Panc1 (cell line): ENCODE data around the gene SH3BP4. TPM values are rescaled to one million over a fixed set of nuclear protein-coding genes. Genes with fewer than 3 reads are reported as not detected.

Source experiments
- ATAC-seq: fragments of 200-7000 bp; cut with Tn5 transposase; 2 replicates; pipeline ENCODE4 v1.9.1; 2020; ENCODE audit warnings: mild to moderate bottlenecking, moderate library complexity
- BruUV-seq: library from RNA; stranded (reverse); fragments of 400-500 nt; replicated peaks from 2 replicates; lab custom pipeline; 2021; lab: Mats Ljungman, UMichigan
- CTCF ChIA-PET: fragments of 300-600 bp; sonication (Branson Sonifier 250); formaldehyde crosslinking; loops from one replicate; lab custom pipeline; 2022; ENCODE audit warnings: antibody characterized with exemption; lab: Charles Lee
- POLR2A ChIA-PET: fragments of 300-600 bp; sonication (Branson Sonifier 250); formaldehyde crosslinking; loops from one replicate; lab custom pipeline; 2022; ENCODE audit warnings: antibody characterized with exemption; lab: Charles Lee
- DNase-seq: peaks from one replicate; pipeline ENCODE4 v3.0.0-alpha.2; 2010; ENCODE audit warnings: low read depth, low spot score
- H3K27ac ChIP-seq: 2 replicates; pipeline ENCODE4 v1.5.1; 2011; ENCODE audit warnings: mild to moderate bottlenecking, low read length, inconsistent platforms
- H3K27me3 ChIP-seq: fragments of 200-500 bp; sonication (Bioruptor generic); 2 replicates; pipeline ENCODE4 v1.6.0; 2014; ENCODE audit warnings: low read length, inconsistent platforms; ENCODE audit not compliant: control insufficient read depth, insufficient read depth
- H3K36me3 ChIP-seq: fragments of 200-500 bp; sonication (Bioruptor generic); 2 replicates; pipeline ENCODE4 v1.5.1; 2014; ENCODE audit warnings: inconsistent platforms, mild to moderate bottlenecking, low read length, moderate library complexity; ENCODE audit not compliant: control insufficient read depth, insufficient read depth
- H3K4me1 ChIP-seq: 2 replicates; pipeline ENCODE4 v1.5.1; 2011; ENCODE audit warnings: inconsistent platforms, mild to moderate bottlenecking, low read length, moderate library complexity; ENCODE audit not compliant: control insufficient read depth, insufficient read depth
- H3K4me3 ChIP-seq, 2 experiments: 2 replicates each; pipeline ENCODE4 v1.5.1; 2011 to 2012; ENCODE audit warnings: low read depth in 2 of 2, low read length in 2 of 2, mild to moderate bottlenecking in 2 of 2, inconsistent platforms in 1 of 2, moderate library complexity in 1 of 2
- H3K9me3 ChIP-seq: fragments of 200-500 bp; sonication (Bioruptor generic); 2 replicates; pipeline ENCODE4 v1.5.1; 2014; ENCODE audit warnings: low read depth, mild to moderate bottlenecking, inconsistent platforms, low read length, moderate library complexity; ENCODE audit not compliant: control insufficient read depth, insufficient read depth
- POLR2AphosphoS5 ChIP-seq: IDR thresholded peaks from 2 replicates; pipeline ENCODE4 v1.6.1; 2012; ENCODE audit warnings: mild to moderate bottlenecking, low read depth, low read length, moderate library complexity
- SIN3A ChIP-seq: IDR thresholded peaks from 2 replicates; pipeline ENCODE4 v1.6.1; 2012; ENCODE audit warnings: low read depth, mild to moderate bottlenecking, low read length, moderate library complexity, borderline replicate concordance; ENCODE audit not compliant: insufficient read depth
- TCF7L2 ChIP-seq: IDR thresholded peaks from 2 replicates; pipeline ENCODE4 v1.6.1; 2011; ENCODE audit warnings: mild to moderate bottlenecking, low read depth, low read length, inconsistent platforms
- in situ Hi-C: cut with HindIII; loops from 2 replicates; pipeline ENCODE4 v1.10.0; 2016; ENCODE audit warnings: low sequenced_read_pairs, low pct_unique_long_range_greater_than_20kb
- intact Hi-C: fragments of 100-400 bp; cut with micrococcal nuclease; formaldehyde crosslinking; loops from one replicate; pipeline ENCODE4 v1.10.0; 2022; ENCODE audit not compliant: unreplicated experiment
- total RNA-seq: library from RNA; stranded (reverse); gene quantifications from one replicate; pipeline ENCODE4 v1.2.1, GENCODE V29; 2021; ENCODE audit not compliant: unreplicated experiment
- TF ChIP-seq, protein P1 (sequence below): fragments of 450-650 bp; IDR thresholded peaks from 2 replicates; pipeline ENCODE4 v1.5.1; 2017; ENCODE audit warnings: mild to moderate bottlenecking
- TF ChIP-seq, protein P2 (sequence below), 2 experiments: IDR thresholded peaks; 2 replicates each; pipeline ENCODE4 v1.6.1; 2011 to 2012; ENCODE audit warnings: low read depth in 2 of 2, control low read depth in 1 of 2, low read length in 1 of 2, mild to moderate bottlenecking in 1 of 2, moderate library complexity in 1 of 2; ENCODE audit not compliant: insufficient read depth in 1 of 2

SH3BP4 gene
- total RNA-seq, 1 experiment from 2014 or later = 133 TPM

DNA sequence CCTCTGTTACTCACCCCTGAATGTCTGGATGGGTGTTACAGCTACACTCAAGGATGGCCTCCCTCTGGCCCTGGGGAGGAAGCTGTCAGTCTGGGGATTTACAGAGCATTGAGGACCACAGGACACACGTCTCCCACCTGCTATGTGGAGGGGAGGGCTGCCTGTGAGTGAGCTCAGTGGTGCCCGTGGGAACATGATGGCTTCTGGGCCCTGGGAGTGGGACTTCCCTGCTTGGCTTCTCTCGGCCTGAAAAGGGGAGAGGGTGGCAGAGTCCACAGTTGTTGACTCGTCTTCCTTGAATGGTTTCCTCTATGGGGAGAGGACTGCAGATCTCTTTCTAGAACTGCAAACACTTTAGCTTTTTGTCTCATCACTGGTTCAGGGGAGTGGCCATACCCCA lies 79.1 kb downstream of the SH3BP4 start:
- Histone ChIP-seq H3K36me3 (peaks cover 8% of the 10 kb centered on the region), H3K27ac (peak overlapping the region; percentile 57), H3K9me3 (no peaks in the 10 kb centered on the region), H3K27me3 (no peaks in the 10 kb centered on the region), H3K4me1 (peaks cover 48% of the 10 kb centered on the region), H3K4me3 (no peak overlapping the region)
- no peak for DNase-seq
- in situ Hi-C loops = no loop called here
- ChIA-PET CTCF (no interaction called here), POLR2A (no interaction called here)
- no TSS peak for BruUV-seq
- intact Hi-C loops = no loop called here
- ATAC-seq = no peak
- TF ChIP-seq SIN3A = no peak
- TF ChIP-seq, protein P1, sequence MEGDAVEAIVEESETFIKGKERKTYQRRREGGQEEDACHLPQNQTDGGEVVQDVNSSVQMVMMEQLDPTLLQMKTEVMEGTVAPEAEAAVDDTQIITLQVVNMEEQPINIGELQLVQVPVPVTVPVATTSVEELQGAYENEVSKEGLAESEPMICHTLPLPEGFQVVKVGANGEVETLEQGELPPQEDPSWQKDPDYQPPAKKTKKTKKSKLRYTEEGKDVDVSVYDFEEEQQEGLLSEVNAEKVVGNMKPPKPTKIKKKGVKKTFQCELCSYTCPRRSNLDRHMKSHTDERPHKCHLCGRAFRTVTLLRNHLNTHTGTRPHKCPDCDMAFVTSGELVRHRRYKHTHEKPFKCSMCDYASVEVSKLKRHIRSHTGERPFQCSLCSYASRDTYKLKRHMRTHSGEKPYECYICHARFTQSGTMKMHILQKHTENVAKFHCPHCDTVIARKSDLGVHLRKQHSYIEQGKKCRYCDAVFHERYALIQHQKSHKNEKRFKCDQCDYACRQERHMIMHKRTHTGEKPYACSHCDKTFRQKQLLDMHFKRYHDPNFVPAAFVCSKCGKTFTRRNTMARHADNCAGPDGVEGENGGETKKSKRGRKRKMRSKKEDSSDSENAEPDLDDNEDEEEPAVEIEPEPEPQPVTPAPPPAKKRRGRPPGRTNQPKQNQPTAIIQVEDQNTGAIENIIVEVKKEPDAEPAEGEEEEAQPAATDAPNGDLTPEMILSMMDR = no peak

DNA sequence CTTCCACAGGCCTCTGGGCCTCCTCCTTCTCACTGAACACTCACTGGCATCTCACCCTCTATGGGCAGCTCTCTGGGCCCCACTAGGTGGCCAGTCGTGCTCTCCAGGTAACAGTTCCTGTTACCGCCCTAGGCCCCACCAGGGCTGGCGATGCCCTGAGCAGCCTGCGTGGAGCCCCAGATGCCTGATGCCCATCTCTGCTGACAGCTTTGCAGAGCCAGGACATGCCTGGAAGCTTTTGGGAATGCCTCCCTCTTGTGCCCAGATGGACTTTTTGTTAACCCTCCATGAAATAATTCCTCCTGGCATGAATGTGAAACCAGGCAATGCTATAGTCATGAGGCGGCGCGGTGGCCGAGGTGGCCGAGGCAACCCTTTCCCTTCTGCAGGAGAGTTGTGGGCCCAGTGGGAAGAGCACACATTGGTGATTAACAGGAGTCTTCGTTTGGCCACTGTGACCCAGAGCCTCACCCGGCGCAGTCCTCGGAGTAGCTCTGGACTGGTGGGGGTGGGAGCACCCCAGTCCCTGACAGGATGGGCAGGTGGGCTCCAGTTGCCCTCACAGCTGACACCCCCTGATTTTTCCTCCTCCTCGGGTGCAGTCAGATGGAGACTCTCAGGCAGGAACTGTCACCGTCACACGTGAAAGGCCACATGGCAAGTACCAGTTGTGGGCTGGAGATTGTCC lies 80.0 kb downstream of the SH3BP4 start:
- CTCF ChIA-PET = no interaction called here
- Histone ChIP-seq H3K9me3 (no peaks in the 10 kb centered on the region), H3K27ac (no peak overlapping the region), H3K4me1 (peaks cover 39% of the 10 kb centered on the region), H3K36me3 (peaks cover 10% of the 10 kb centered on the region), H3K27me3 (no peaks in the 10 kb centered on the region), H3K4me3 (no peak overlapping the region)
- TF ChIP-seq, protein P1 = no peak
- TF ChIP-seq POLR2AphosphoS5 (no peak), SIN3A (no peak), TCF7L2 (no peak)
- TF ChIP-seq, protein P2, sequence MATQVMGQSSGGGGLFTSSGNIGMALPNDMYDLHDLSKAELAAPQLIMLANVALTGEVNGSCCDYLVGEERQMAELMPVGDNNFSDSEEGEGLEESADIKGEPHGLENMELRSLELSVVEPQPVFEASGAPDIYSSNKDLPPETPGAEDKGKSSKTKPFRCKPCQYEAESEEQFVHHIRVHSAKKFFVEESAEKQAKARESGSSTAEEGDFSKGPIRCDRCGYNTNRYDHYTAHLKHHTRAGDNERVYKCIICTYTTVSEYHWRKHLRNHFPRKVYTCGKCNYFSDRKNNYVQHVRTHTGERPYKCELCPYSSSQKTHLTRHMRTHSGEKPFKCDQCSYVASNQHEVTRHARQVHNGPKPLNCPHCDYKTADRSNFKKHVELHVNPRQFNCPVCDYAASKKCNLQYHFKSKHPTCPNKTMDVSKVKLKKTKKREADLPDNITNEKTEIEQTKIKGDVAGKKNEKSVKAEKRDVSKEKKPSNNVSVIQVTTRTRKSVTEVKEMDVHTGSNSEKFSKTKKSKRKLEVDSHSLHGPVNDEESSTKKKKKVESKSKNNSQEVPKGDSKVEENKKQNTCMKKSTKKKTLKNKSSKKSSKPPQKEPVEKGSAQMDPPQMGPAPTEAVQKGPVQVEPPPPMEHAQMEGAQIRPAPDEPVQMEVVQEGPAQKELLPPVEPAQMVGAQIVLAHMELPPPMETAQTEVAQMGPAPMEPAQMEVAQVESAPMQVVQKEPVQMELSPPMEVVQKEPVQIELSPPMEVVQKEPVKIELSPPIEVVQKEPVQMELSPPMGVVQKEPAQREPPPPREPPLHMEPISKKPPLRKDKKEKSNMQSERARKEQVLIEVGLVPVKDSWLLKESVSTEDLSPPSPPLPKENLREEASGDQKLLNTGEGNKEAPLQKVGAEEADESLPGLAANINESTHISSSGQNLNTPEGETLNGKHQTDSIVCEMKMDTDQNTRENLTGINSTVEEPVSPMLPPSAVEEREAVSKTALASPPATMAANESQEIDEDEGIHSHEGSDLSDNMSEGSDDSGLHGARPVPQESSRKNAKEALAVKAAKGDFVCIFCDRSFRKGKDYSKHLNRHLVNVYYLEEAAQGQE (IDR thresholded peaks at IDR 0.05; ENCODE audit: insufficient read depth in 1 of 2, low read depth in 2 of 2, low read length in 1 of 2) = no peak
- DNase-seq (no peak), ATAC-seq (no peak)
- POLR2A ChIA-PET = no interaction called here
- intact Hi-C loops = no loop called here
- in situ Hi-C loops = no loop called here
- no TSS peak for BruUV-seq
